Measurements from ENCODE around the gene GNG12.

DNA sequence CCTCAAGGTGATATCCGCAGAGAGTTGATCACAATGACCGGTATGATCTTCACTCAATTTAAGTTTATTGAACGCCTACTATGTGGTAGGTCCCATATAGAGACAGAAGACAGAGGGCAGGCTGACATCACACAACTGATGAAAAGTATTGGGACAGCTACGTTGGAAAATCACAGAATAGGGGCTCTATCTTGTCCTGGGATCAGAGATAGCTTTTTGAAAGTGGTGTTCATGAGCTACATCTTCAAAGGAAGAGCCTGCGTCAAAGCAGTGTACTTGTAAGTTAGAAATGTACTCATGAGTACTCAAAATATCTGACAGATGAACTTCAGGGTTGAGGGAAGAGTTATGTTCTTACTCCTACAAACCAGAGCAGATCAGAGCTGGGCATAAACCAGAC, 93.9 kb downstream of the GNG12 start:
- TF ChIP-seq GATA2 (IDR thresholded peaks at IDR 0.05; ENCODE audit: low read depth, low read length) (no peak), GATA3 (IDR thresholded peaks at IDR 0.05; ENCODE audit: low read depth, low read length) (no peak)

Data from SH-SY5Y (cell line).